HL-60 (cell line): ENCODE measurements around the gene ZGPAT.

Experiments used
- GABPA ChIP-seq: IDR thresholded peaks from 2 replicates; pipeline ENCODE4 v1.6.1; 2012; ENCODE audit warnings: low read depth
- POLR2AphosphoS5 ChIP-seq: IDR thresholded peaks from 2 replicates; pipeline ENCODE4 v1.6.1; 2012; ENCODE audit warnings: low read depth
- SPI1 ChIP-seq: IDR thresholded peaks from 2 replicates; pipeline ENCODE4 v1.6.1; 2012; ENCODE audit warnings: low read depth, mild to moderate bottlenecking, borderline replicate concordance
- TF ChIP-seq, protein P1 (sequence below): IDR thresholded peaks from one replicate; pipeline ENCODE4 v1.5.1; 2011; ENCODE audit warnings: low read length, control low read depth, inconsistent platforms; ENCODE audit not compliant: insufficient read depth
- TF ChIP-seq, protein P2 (sequence below): IDR thresholded peaks from 2 replicates; pipeline ENCODE4 v1.6.1; 2012; ENCODE audit warnings: low read depth; ENCODE audit not compliant: insufficient replicate concordance

DNA sequence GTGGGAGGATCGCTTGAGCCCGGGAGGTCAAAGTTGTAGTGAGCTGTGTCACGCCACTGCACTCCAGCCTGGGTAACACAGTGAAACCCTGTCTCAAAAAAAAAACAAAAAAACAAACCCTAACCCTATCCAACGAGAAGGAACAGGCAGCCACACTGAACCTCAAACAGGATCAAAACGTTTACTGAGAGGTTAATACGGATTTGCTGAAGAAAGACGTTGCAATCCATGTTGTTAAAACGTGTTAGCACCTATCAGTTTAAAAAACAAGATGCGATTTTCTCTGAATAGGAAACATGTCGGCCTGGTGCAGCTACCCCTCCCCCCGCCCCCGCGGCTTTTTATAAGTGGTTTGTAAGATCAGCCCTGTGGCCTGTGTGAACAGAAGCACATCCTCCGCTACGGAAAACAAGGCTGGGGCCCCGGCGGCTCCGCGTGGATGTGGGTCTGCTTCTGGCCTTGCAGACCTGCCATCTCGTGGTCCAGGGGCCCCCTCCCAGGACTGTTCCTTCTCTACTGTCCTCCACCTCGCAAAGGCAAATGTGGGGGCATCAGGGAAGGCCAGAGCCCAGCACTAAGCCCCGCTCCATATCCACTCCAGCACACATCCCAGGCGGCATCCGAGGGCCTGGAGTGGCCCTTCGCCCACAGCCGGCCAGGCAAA is 43.1 kb downstream of the ZGPAT start:
- no peak for TF ChIP-seq POLR2AphosphoS5
- TF ChIP-seq, protein P1, sequence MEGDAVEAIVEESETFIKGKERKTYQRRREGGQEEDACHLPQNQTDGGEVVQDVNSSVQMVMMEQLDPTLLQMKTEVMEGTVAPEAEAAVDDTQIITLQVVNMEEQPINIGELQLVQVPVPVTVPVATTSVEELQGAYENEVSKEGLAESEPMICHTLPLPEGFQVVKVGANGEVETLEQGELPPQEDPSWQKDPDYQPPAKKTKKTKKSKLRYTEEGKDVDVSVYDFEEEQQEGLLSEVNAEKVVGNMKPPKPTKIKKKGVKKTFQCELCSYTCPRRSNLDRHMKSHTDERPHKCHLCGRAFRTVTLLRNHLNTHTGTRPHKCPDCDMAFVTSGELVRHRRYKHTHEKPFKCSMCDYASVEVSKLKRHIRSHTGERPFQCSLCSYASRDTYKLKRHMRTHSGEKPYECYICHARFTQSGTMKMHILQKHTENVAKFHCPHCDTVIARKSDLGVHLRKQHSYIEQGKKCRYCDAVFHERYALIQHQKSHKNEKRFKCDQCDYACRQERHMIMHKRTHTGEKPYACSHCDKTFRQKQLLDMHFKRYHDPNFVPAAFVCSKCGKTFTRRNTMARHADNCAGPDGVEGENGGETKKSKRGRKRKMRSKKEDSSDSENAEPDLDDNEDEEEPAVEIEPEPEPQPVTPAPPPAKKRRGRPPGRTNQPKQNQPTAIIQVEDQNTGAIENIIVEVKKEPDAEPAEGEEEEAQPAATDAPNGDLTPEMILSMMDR: no peak
- TF ChIP-seq, protein P2, sequence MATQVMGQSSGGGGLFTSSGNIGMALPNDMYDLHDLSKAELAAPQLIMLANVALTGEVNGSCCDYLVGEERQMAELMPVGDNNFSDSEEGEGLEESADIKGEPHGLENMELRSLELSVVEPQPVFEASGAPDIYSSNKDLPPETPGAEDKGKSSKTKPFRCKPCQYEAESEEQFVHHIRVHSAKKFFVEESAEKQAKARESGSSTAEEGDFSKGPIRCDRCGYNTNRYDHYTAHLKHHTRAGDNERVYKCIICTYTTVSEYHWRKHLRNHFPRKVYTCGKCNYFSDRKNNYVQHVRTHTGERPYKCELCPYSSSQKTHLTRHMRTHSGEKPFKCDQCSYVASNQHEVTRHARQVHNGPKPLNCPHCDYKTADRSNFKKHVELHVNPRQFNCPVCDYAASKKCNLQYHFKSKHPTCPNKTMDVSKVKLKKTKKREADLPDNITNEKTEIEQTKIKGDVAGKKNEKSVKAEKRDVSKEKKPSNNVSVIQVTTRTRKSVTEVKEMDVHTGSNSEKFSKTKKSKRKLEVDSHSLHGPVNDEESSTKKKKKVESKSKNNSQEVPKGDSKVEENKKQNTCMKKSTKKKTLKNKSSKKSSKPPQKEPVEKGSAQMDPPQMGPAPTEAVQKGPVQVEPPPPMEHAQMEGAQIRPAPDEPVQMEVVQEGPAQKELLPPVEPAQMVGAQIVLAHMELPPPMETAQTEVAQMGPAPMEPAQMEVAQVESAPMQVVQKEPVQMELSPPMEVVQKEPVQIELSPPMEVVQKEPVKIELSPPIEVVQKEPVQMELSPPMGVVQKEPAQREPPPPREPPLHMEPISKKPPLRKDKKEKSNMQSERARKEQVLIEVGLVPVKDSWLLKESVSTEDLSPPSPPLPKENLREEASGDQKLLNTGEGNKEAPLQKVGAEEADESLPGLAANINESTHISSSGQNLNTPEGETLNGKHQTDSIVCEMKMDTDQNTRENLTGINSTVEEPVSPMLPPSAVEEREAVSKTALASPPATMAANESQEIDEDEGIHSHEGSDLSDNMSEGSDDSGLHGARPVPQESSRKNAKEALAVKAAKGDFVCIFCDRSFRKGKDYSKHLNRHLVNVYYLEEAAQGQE: no peak
- TF ChIP-seq GABPA: no peak
- no peak for TF ChIP-seq SPI1
